Stimulated activated effector memory CD8-positive, alpha-beta T cell treated with anti-CD3 and anti-CD28 coated beads, Interleukin-12 subunit alpha, Interleukin-12 subunit beta, amount 100 ng/mL, for 72 hours (primary cell): ENCODE measurements around the gene TMEM178B.
"Not testable (repeated sequence)": the region's sequence is repeated elsewhere in the genome, so short reads cannot be mapped to it uniquely, and the experiment has no call there.

Experiments
- ATAC-seq: fragments of 150-1000 bp; cut with Tn5 transposase; 2 replicates; pipeline ENCODE4 v1.10.0; 2021
- DNase-seq, 2 donors: peaks; one replicate each; pipeline ENCODE4 v3.0.0; 2021 to 2022; ENCODE audit warnings: low spot score in 2 of 2
- H3K27ac Mint-ChIP-seq: one replicate; pipeline ENCODE4 v1.8.0; 2022; ENCODE audit warnings: mild to moderate bottlenecking, mixed read lengths
- H3K36me3 Mint-ChIP-seq: one replicate; pipeline ENCODE4 v1.8.0; 2022; ENCODE audit warnings: mild to moderate bottlenecking, mixed read lengths
- H3K4me1 Mint-ChIP-seq: one replicate; pipeline ENCODE4 v1.8.0; 2022; ENCODE audit warnings: mixed read lengths
- H3K4me3 Mint-ChIP-seq: one replicate; pipeline ENCODE4 v1.8.0; 2022; ENCODE audit warnings: mild to moderate bottlenecking, mixed read lengths
- H3K9me3 Mint-ChIP-seq: one replicate; pipeline ENCODE4 v1.8.0; 2022; ENCODE audit warnings: mixed read lengths

The TMEM178B gene

GRCh38 chr7:141073641-141074161, at the start of gene TMEM178B:
Gene TMEM178B, plus strand, starts transcription at chr7:141074064.
- Mint-ChIP-seq H3K9me3 (no peaks in the 10 kb centered on the region), H3K27ac (no peak within 1 kb of the TSS), H3K4me3 (peak within 1 kb of the TSS; percentile 76), H3K36me3 (peaks cover 8% of the 10 kb centered on the region), H3K4me1 (peaks cover 25% of the 10 kb centered on the region)
- ATAC-seq = peak; percentile 49
- DNase-seq = peak in 1 of 2 donors; percentile 11

GRCh38 chr7:141024668-141025067, 49.2 kb upstream of the TMEM178B start:
- Mint-ChIP-seq H3K27ac (no peak overlapping the region), H3K4me3 (no peak overlapping the region)

GRCh38 chr7:141027043-141027442, 46.8 kb upstream of the TMEM178B start:
- ATAC-seq (no peak), DNase-seq (no peak)
- H3K36me3 Mint-ChIP-seq = no peaks in the 10 kb centered on the region
- peaks cover 8% of the 10 kb centered on the region for H3K4me1 Mint-ChIP-seq
- no peak overlapping the region for H3K27ac Mint-ChIP-seq
- no peak overlapping the region for H3K4me3 Mint-ChIP-seq
- peaks cover 9% of the 10 kb centered on the region for H3K9me3 Mint-ChIP-seq

More at GRCh38 chr7:141024668-141025067, 49.2 kb upstream of the TMEM178B start:
- peaks cover 9% of the 10 kb centered on the region for H3K9me3 Mint-ChIP-seq
- H3K36me3 Mint-ChIP-seq = no peaks in the 10 kb centered on the region
- DNase-seq (no peak), ATAC-seq (no peak)
- H3K4me1 Mint-ChIP-seq = peaks cover 8% of the 10 kb centered on the region

- Mint-ChIP-seq H3K4me3 (no peak overlapping the region), H3K9me3 (peaks cover 9% of the 10 kb centered on the region), H3K36me3 (no peaks in the 10 kb centered on the region), H3K27ac (no peak overlapping the region), H3K4me1 (no peaks in the 10 kb centered on the region)
- DNase-seq = no peak
- ATAC-seq = no peak
These were observed 45.1 kb upstream of the TMEM178B start for GRCh38 chr7:141028767-141029166.

GRCh38 chr7:141032539-141033323, 41.1 kb upstream of the TMEM178B start:
- not testable (repeated sequence) for H3K4me1 Mint-ChIP-seq

GRCh38 chr7:141038100-141038499, 35.8 kb upstream of the TMEM178B start:
- H3K4me1 Mint-ChIP-seq, H3K36me3 Mint-ChIP-seq, ATAC-seq, H3K4me3 Mint-ChIP-seq, H3K9me3 Mint-ChIP-seq, DNase-seq, H3K27ac Mint-ChIP-seq: not testable (repeated sequence)

More at GRCh38 chr7:141032539-141033323, 41.1 kb upstream of the TMEM178B start:
- DNase-seq, H3K9me3 Mint-ChIP-seq, ATAC-seq, H3K27ac Mint-ChIP-seq, H3K4me3 Mint-ChIP-seq, H3K36me3 Mint-ChIP-seq: not testable (repeated sequence)

GRCh38 chr7:141039376-141039775, 34.5 kb upstream of the TMEM178B start:
- Mint-ChIP-seq H3K27ac (no peak overlapping the region), H3K4me1 (no peaks in the 10 kb centered on the region), H3K9me3 (peaks cover 3% of the 10 kb centered on the region), H3K36me3 (no peaks in the 10 kb centered on the region), H3K4me3 (no peak overlapping the region)
- no peak for ATAC-seq
- DNase-seq = no peak

- no peak overlapping the region for H3K4me3 Mint-ChIP-seq
- no peaks in the 10 kb centered on the region for H3K36me3 Mint-ChIP-seq
- no peaks in the 10 kb centered on the region for H3K9me3 Mint-ChIP-seq
- no peak for DNase-seq
- no peaks in the 10 kb centered on the region for H3K4me1 Mint-ChIP-seq
- no peak overlapping the region for H3K27ac Mint-ChIP-seq
- ATAC-seq = no peak
These were observed 31.4 kb upstream of the TMEM178B start for GRCh38 chr7:141042222-141043193.

GRCh38 chr7:141043616-141044015, 30.2 kb upstream of the TMEM178B start:
- no peak overlapping the region for H3K4me3 Mint-ChIP-seq
- no peaks in the 10 kb centered on the region for H3K36me3 Mint-ChIP-seq
- no peaks in the 10 kb centered on the region for H3K9me3 Mint-ChIP-seq
- DNase-seq = no peak
- no peak overlapping the region for H3K27ac Mint-ChIP-seq
- no peak for ATAC-seq
- H3K4me1 Mint-ChIP-seq = no peaks in the 10 kb centered on the region

GRCh38 chr7:141045126-141045841, 28.6 kb upstream of the TMEM178B start:
- DNase-seq (no peak), ATAC-seq (no peak)
- H3K9me3 Mint-ChIP-seq = no peaks in the 10 kb centered on the region
- H3K4me1 Mint-ChIP-seq = no peaks in the 10 kb centered on the region
- H3K27ac Mint-ChIP-seq = no peak overlapping the region
- no peak overlapping the region for H3K4me3 Mint-ChIP-seq
- no peaks in the 10 kb centered on the region for H3K36me3 Mint-ChIP-seq

GRCh38 chr7:141045842-141046620, 27.8 kb upstream of the TMEM178B start:
- Mint-ChIP-seq H3K4me1 (no peaks in the 10 kb centered on the region), H3K27ac (no peak overlapping the region), H3K9me3 (no peaks in the 10 kb centered on the region), H3K4me3 (no peak overlapping the region), H3K36me3 (no peaks in the 10 kb centered on the region)
- no peak for DNase-seq
- no peak for ATAC-seq

GRCh38 chr7:141053626-141054025, 20.2 kb upstream of the TMEM178B start:
- DNase-seq = peak; percentile 48 to 80

GRCh38 chr7:141055146-141055545, 18.7 kb upstream of the TMEM178B start:
- H3K9me3 Mint-ChIP-seq = no peaks in the 10 kb centered on the region
- no peak overlapping the region for H3K4me3 Mint-ChIP-seq
- ATAC-seq = no peak
- peaks cover 11% of the 10 kb centered on the region for H3K36me3 Mint-ChIP-seq
- no peak overlapping the region for H3K27ac Mint-ChIP-seq
- H3K4me1 Mint-ChIP-seq = peaks cover 21% of the 10 kb centered on the region
- no peak for DNase-seq

More at GRCh38 chr7:141053626-141054025, 20.2 kb upstream of the TMEM178B start:
- peaks cover 21% of the 10 kb centered on the region for H3K4me1 Mint-ChIP-seq
- H3K9me3 Mint-ChIP-seq = no peaks in the 10 kb centered on the region
- H3K27ac Mint-ChIP-seq = peak overlapping the region; percentile 91
- peak overlapping the region; percentile 32 for H3K4me3 Mint-ChIP-seq
- peaks cover 11% of the 10 kb centered on the region for H3K36me3 Mint-ChIP-seq
- ATAC-seq = peak; percentile 99

- Mint-ChIP-seq H3K36me3 (peaks cover 11% of the 10 kb centered on the region), H3K9me3 (no peaks in the 10 kb centered on the region), H3K27ac (peak overlapping the region; percentile 18), H3K4me3 (no peak overlapping the region), H3K4me1 (peaks cover 16% of the 10 kb centered on the region)
- no peak for ATAC-seq
- no peak for DNase-seq
These were observed 16.1 kb upstream of the TMEM178B start for GRCh38 chr7:141057788-141058187.
